Heart right ventricle (tissue), 16 donors: ENCODE measurements around the gene CHMP4A. TPM values are rescaled to one million over a fixed set of nuclear protein-coding genes. Genes with fewer than 3 reads are reported as not detected.
"Not testable (repeated sequence)": the region's sequence is repeated elsewhere in the genome, so short reads cannot be mapped to it uniquely, and the experiment has no call there.

Experiments
- ATAC-seq, 8 donors: fragments of 200-7000 bp; cut with Tn5 transposase; one replicate each; pipeline ENCODE4 v1.9.1; 2020; ENCODE audit warnings: mild to moderate bottlenecking in 8 of 8, moderate library complexity in 8 of 8, moderate number of reproducible peaks in 1 of 8
- DNase-seq, 2 donors: peaks; one replicate each; pipeline ENCODE4 v3.0.0-alpha.2; 2020
- H3K27ac ChIP-seq, 10 donors: fragments of 200-600 bp; sonication (generic) in 2 of 10; one replicate each; pipeline versions ENCODE4 v1.5.0 to v1.8.0; 2020 to 2022; ENCODE audit warnings: mild to moderate bottlenecking in 3 of 10
- H3K27me3 ChIP-seq, 7 donors: fragments of 200-600 bp; one replicate each; pipeline ENCODE4 v1.8.0; 2021 to 2022; ENCODE audit warnings: mild to moderate bottlenecking in 2 of 7
- H3K36me3 ChIP-seq, 9 donors: fragments of 200-600 bp; sonication (generic) in 1 of 9; one replicate each; pipeline versions ENCODE4 v1.5.0 to v1.8.0; 2020 to 2022; ENCODE audit warnings: mild to moderate bottlenecking in 2 of 9
- H3K4me1 ChIP-seq, 9 donors: fragments of 200-600 bp; sonication (generic) in 1 of 9; one replicate each; pipeline versions ENCODE4 v1.5.0 to v1.8.0; 2020 to 2022; ENCODE audit warnings: mild to moderate bottlenecking in 4 of 9
- H3K4me3 ChIP-seq, 10 donors: fragments of 200-600 bp; sonication (generic) in 2 of 10; one replicate each; pipeline versions ENCODE4 v1.5.0 to v1.8.0; 2020 to 2022; ENCODE audit warnings: mild to moderate bottlenecking in 7 of 10, moderate library complexity in 2 of 10
- H3K9me3 ChIP-seq, 11 donors: fragments of 200-600 bp in 10 of 11; sonication (generic) in 2 of 11; one replicate each; pipeline versions ENCODE4 v1.5.0 to v1.8.0; 2013 to 2022; ENCODE audit warnings: mild to moderate bottlenecking in 2 of 11, control low read depth in 1 of 11, moderate library complexity in 1 of 11
- CTCF ChIP-seq, 9 donors: fragments of 200-600 bp; sonication (generic) in 2 of 9; IDR thresholded peaks; one replicate each; pipeline versions ENCODE4 v1.5.0 to v1.8.0; 2021 to 2022; ENCODE audit warnings: antibody characterized with exemption in 9 of 9, mild to moderate bottlenecking in 5 of 9, moderate library complexity in 1 of 9
- WGBS, 2 donors: extraction: QIAGEN DNeasy Blood & Tissue Kit; methylation state at CpG; one replicate each; pipeline ENCODE4 v1.1.7; 2013; ENCODE audit warnings: inconsistent platforms in 1 of 2; 5-methylcytosine and 5-hydroxymethylcytosine counted together
- intact Hi-C, 10 donors: fragments of 100-400 bp; cut with DNase I; formaldehyde crosslinking; loops; one replicate each; pipeline versions ENCODE4 v1.11.1 to v1.14.2; 2022
- polyA plus RNA-seq, 2 donors: library from polyadenylated mRNA; stranded (reverse); fragments of 200-250 nt; gene quantifications; one replicate each; pipeline ENCODE4 v1.2.3, GENCODE V29; 2013
- total RNA-seq, 10 donors: library from RNA; stranded (reverse); fragmentation: NEBNext Ultra II Directional in 3 of 10; extraction: Animal tissue kit (Norgen Biotek cat#: 25700) in 3 of 10; gene quantifications; one replicate each; pipeline versions ENCODE4 v1.2.1 to v1.2.4, GENCODE V29; 2021 to 2023
- donor health status: Arrhythmogenic right ventricular cardiomyopathy.
- donor health status: ischemic (EF 13 %, LVEDD 7.1; RV severe dilation, severe dysfunction).
- donor health status: healthy with polysubstance abuse.
- donor health status: DM: no; HTN: yes; CAD: no.
- donor health status: DM: no; HTN: no; CAD: no.
- donor health status: ischemic (EF 25% LVEDD 6.9; RV normal size, moderate dysfunction).
- donor health status: ischemic (EF 25% LVEDD 5.7; RV mildly dilated, moderate dysfunction).
- donor health status: healthy.
- donor health status: DM: yes; HTN: yes; CAD: no.
- donor health status: Ischemic cardiomyopathy.
- donor health status: ischemic (EF 35%, LVEDD 5.7; RV mildly dilated, moderate dysfunction).
- donor health status: nonischemic (EF 11% LVEDD 7.7; RV severe dilation, severe dysfunction).
- donor health status: DM: yes; HTN: yes; CAD: no.
- donor health status: PGD.
- donor health status: ischemic (EF 29% LVEDD 5.4; RV normal size, mild dysfunction).
- donor health status: nonischemic (EF 23%, LVEDD 6.1; RV moderate dilation, normal function).

CHMP4A gene
- total and polyA plus RNA-seq, 12 donors: 23.4 to 80.8 (median 30.3) TPM

- peaks cover 16 to 39% (median 26%) of the 10 kb centered on the region in 9 donors for H3K4me1 ChIP-seq
- no peak overlapping the region for H3K27ac ChIP-seq
- no peaks in the 10 kb centered on the region for H3K9me3 ChIP-seq
- no peak for ATAC-seq
- no peaks in the 10 kb centered on the region for H3K27me3 ChIP-seq
- no peak for TF ChIP-seq CTCF (IDR thresholded peaks at IDR 0.05)
- H3K36me3 ChIP-seq: peaks cover 0 to 22% (median 0%) of the 10 kb centered on the region in 9 donors
- 0 to 35% methylated on average over 1 of the region's 1 CpG for WGBS, 2 donors
- no peak for DNase-seq
- intact Hi-C loops: loop anchor here in 1 of 10 donors (5.0 kb wide), 1 partner anchor 208 kb away; no protein-coding TSS in a partner anchor
- H3K4me3 ChIP-seq: no peak overlapping the region
Measured at GRCh38 chr14:24228902-24229301, 15.6 kb upstream of the CHMP4A start.

GRCh38 chr14:24226473-24226872, 13.2 kb upstream of the CHMP4A start:
- Histone ChIP-seq H3K27ac (no peak overlapping the region), H3K36me3 (peaks cover 0 to 22% (median 0%) of the 10 kb centered on the region in 9 donors), H3K4me3 (no peak overlapping the region), H3K4me1 (peaks cover 6 to 27% (median 15%) of the 10 kb centered on the region in 9 donors), H3K9me3 (no peaks in the 10 kb centered on the region), H3K27me3 (no peaks in the 10 kb centered on the region)
- intact Hi-C loops: loop anchor here in 1 of 10 donors (5.0 kb wide), 1 partner anchor 211 kb away; no protein-coding TSS in a partner anchor
- no peak for TF ChIP-seq CTCF (IDR thresholded peaks at IDR 0.05)
- ATAC-seq (no peak), DNase-seq (no peak)
- WGBS, 2 donors: 71 to 79% methylated on average over 1 of the region's 1 CpG

GRCh38 chr14:24224618-24225071, 11.4 kb upstream of the CHMP4A start:
- no peak for TF ChIP-seq CTCF (IDR thresholded peaks at IDR 0.05)
- 72 to 82% methylated on average over 7 of the region's 7 CpGs for WGBS, 2 donors
- peaks cover 0 to 26% (median 0%) of the 10 kb centered on the region in 9 donors for H3K36me3 ChIP-seq
- intact Hi-C loops: loop anchor here in 1 of 10 donors (5.0 kb wide), 1 partner anchor 213 kb away; no protein-coding TSS in a partner anchor
- peaks cover 0 to 18% (median 4%) of the 10 kb centered on the region in 9 donors for H3K4me1 ChIP-seq
- no peak for DNase-seq
- H3K9me3 ChIP-seq: no peaks in the 10 kb centered on the region
- peak overlapping the region in 6 of 10 donors; percentile 17 to 67 (median 44) for H3K27ac ChIP-seq
- no peak overlapping the region for H3K4me3 ChIP-seq
- no peaks in the 10 kb centered on the region for H3K27me3 ChIP-seq
- peak in 4 of 8 donors; percentile 23 to 77 (median 71) for ATAC-seq

GRCh38 chr14:24222987-24223386, 9.7 kb upstream of the CHMP4A start:
- H3K4me3 ChIP-seq, ATAC-seq, H3K27me3 ChIP-seq, H3K27ac ChIP-seq, intact Hi-C loops, DNase-seq, H3K9me3 ChIP-seq: not testable (repeated sequence)
- 97 to 98% methylated on average over 4 of the region's 4 CpGs for WGBS, 2 donors
- peaks cover 0 to 29% (median 3%) of the 10 kb centered on the region in 9 donors for H3K36me3 ChIP-seq
- peaks cover 0 to 18% (median 4%) of the 10 kb centered on the region in 9 donors for H3K4me1 ChIP-seq

GRCh38 chr14:24219521-24219920, 6.2 kb upstream of the CHMP4A start:
- peaks cover 0 to 22% (median 15%) of the 10 kb centered on the region in 9 donors for H3K4me1 ChIP-seq
- ATAC-seq (no peak), DNase-seq (no peak)
- H3K4me3 ChIP-seq: no peak overlapping the region
- no peak overlapping the region for H3K27ac ChIP-seq
- no peaks in the 10 kb centered on the region for H3K9me3 ChIP-seq
- H3K27me3 ChIP-seq: no peaks in the 10 kb centered on the region
- intact Hi-C loops: no loop called here
- WGBS, 2 donors: 60 to 61% methylated on average over 3 of the region's 3 CpGs
- H3K36me3 ChIP-seq: peaks cover 0 to 26% (median 6%) of the 10 kb centered on the region in 9 donors
- TF ChIP-seq CTCF (IDR thresholded peaks at IDR 0.05): no peak
